OCI-LY3 (cell line): ENCODE results near the gene ERLEC1.

Source experiments
- EZH2phosphoT487 ChIP-seq: fragments of 200-600 bp; shearing (Covaris generic); IDR thresholded peaks from 2 replicates; pipeline ENCODE4 v1.6.1; 2018; ENCODE audit warnings: antibody characterized with exemption, mixed run types, low read depth
- TF ChIP-seq, protein P1 (sequence below): fragments of 200-600, 300-600 bp; sonication (generic); IDR thresholded peaks from 2 replicates; pipeline ENCODE4 v1.5.1; 2014; ENCODE audit warnings: antibody characterized with exemption, low read length, low read depth

GRCh38 chr2:53811601-53812000 lies 24.8 kb downstream of the ERLEC1 start:
- TF ChIP-seq, protein P1, sequence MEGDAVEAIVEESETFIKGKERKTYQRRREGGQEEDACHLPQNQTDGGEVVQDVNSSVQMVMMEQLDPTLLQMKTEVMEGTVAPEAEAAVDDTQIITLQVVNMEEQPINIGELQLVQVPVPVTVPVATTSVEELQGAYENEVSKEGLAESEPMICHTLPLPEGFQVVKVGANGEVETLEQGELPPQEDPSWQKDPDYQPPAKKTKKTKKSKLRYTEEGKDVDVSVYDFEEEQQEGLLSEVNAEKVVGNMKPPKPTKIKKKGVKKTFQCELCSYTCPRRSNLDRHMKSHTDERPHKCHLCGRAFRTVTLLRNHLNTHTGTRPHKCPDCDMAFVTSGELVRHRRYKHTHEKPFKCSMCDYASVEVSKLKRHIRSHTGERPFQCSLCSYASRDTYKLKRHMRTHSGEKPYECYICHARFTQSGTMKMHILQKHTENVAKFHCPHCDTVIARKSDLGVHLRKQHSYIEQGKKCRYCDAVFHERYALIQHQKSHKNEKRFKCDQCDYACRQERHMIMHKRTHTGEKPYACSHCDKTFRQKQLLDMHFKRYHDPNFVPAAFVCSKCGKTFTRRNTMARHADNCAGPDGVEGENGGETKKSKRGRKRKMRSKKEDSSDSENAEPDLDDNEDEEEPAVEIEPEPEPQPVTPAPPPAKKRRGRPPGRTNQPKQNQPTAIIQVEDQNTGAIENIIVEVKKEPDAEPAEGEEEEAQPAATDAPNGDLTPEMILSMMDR = no peak
- no peak for TF ChIP-seq EZH2phosphoT487
